CD4-positive, CD25-positive, alpha-beta regulatory T cell (primary cell): ENCODE data around the gene CYP27A1. TPM values are rescaled to one million over a fixed set of nuclear protein-coding genes. Genes with fewer than 3 reads are reported as not detected.
"Not testable (repeated sequence)": the region's sequence is repeated elsewhere in the genome, so short reads cannot be mapped to it uniquely, and the experiment has no call there.

Experiments
- ATAC-seq, 2 donors: fragments of 150-1000 bp; cut with Tn5 transposase; one replicate each; pipeline ENCODE4 v1.10.0; 2021; ENCODE audit warnings: low read depth in 2 of 2, moderate number of reproducible peaks in 2 of 2, moderate library complexity in 1 of 2
- DNase-seq, 3 donors: peaks; one replicate each; pipeline versions ENCODE4 v3.0.0 to v3.0.0-alpha.2; 2012 to 2022; ENCODE audit warnings: mixed read lengths in 1 of 3
- H3K27ac ChIP-seq: one replicate; pipeline ENCODE4 v1.7.0; 2013; ENCODE audit warnings: mild to moderate bottlenecking, low read length; ENCODE audit not compliant: insufficient read depth, poor library complexity, severe bottlenecking
- H3K27me3 ChIP-seq: one replicate; pipeline ENCODE4 v1.7.0; 2013; ENCODE audit warnings: low read length; ENCODE audit not compliant: control insufficient read depth, insufficient read depth
- H3K36me3 ChIP-seq: one replicate; pipeline ENCODE4 v1.7.0; 2013; ENCODE audit warnings: mild to moderate bottlenecking, low read length, moderate library complexity; ENCODE audit not compliant: control insufficient read depth, insufficient read depth
- H3K4me1 ChIP-seq: 2 replicates; pipeline ENCODE4 v1.7.0; 2013; ENCODE audit warnings: mild to moderate bottlenecking, low read length; ENCODE audit not compliant: insufficient read depth, control insufficient read depth, poor library complexity, severe bottlenecking
- H3K4me3 ChIP-seq: one replicate; pipeline ENCODE4 v1.7.0; 2013; ENCODE audit warnings: low read depth, mild to moderate bottlenecking, low read length, moderate library complexity
- H3K9me3 ChIP-seq, 2 experiments: 1 replicate in 1 of 2; 2 replicates in 1 of 2; pipeline ENCODE4 v1.7.0; 2013; ENCODE audit warnings: low read length in 2 of 2, mild to moderate bottlenecking in 1 of 2, moderate library complexity in 1 of 2; ENCODE audit not compliant: control insufficient read depth in 2 of 2
- H3K27ac Mint-ChIP-seq, 3 donors: one replicate each; pipeline ENCODE4 v1.8.0; 2020 to 2022; ENCODE audit warnings: mild to moderate bottlenecking in 3 of 3, mixed read lengths in 3 of 3, moderate library complexity in 2 of 3
- H3K27me3 Mint-ChIP-seq: one replicate; pipeline ENCODE4 v1.8.0; 2022; ENCODE audit warnings: mild to moderate bottlenecking, mixed read lengths
- H3K36me3 Mint-ChIP-seq: one replicate; pipeline ENCODE4 v1.8.0; 2020; ENCODE audit warnings: mixed read lengths
- H3K4me1 Mint-ChIP-seq, 4 donors: one replicate each; pipeline ENCODE4 v1.8.0; 2020 to 2022; ENCODE audit warnings: mixed read lengths in 4 of 4, mild to moderate bottlenecking in 1 of 4
- H3K4me3 Mint-ChIP-seq, 4 donors: one replicate each; pipeline ENCODE4 v1.8.0; 2020 to 2022; ENCODE audit warnings: mild to moderate bottlenecking in 4 of 4, mixed read lengths in 4 of 4, moderate library complexity in 3 of 4
- H3K9me3 Mint-ChIP-seq, 7 donors: one replicate each; pipeline ENCODE4 v1.8.0; 2020 to 2022; ENCODE audit warnings: mixed read lengths in 7 of 7, mild to moderate bottlenecking in 3 of 7, moderate library complexity in 2 of 7
- polyA plus RNA-seq, 4 donors: library from polyadenylated mRNA; unstranded; fragments of 300-500 nt; fragmentation: Illumina TruSeq; gene quantifications; one replicate each; pipeline ENCODE4 v1.2.3, GENCODE V29; 2021
- total RNA-seq: library from RNA; stranded (reverse); gene quantifications from one replicate; pipeline ENCODE4 v1.2.3, GENCODE V29; 2022

CYP27A1 gene
- total and polyA plus RNA-seq, 5 donors from 2014 or later: 0.13 TPM; not detected in 4

- ATAC-seq: no peak
- Histone ChIP-seq H3K9me3 (peaks cover 10 to 13% of the 10 kb centered on the region in 2 experiments), H3K27me3 (peaks cover 22% of the 10 kb centered on the region), H3K4me1 (no peaks in the 10 kb centered on the region), H3K4me3 (no peak overlapping the region), H3K36me3 (no peaks in the 10 kb centered on the region), H3K27ac (no peak overlapping the region)
- Mint-ChIP-seq H3K27ac (no peak overlapping the region), H3K9me3 (peaks cover 0 to 10% (median 4%) of the 10 kb centered on the region in 7 donors), H3K4me1 (no peaks in the 10 kb centered on the region), H3K4me3 (no peak overlapping the region), H3K36me3 (no peaks in the 10 kb centered on the region), H3K27me3 (peaks cover 47% of the 10 kb centered on the region)
- no peak for DNase-seq
These were observed 52.7 kb downstream of the CYP27A1 start for GRCh38 chr2:218834685-218835084.

GRCh38 chr2:218837495-218837894 lies 55.5 kb downstream of the CYP27A1 start:
- DNase-seq: no peak
- Histone ChIP-seq H3K27me3 (peaks cover 23% of the 10 kb centered on the region), H3K9me3 (peaks cover 10 to 13% of the 10 kb centered on the region in 2 experiments), H3K4me3 (no peak overlapping the region), H3K27ac (no peak overlapping the region), H3K36me3 (no peaks in the 10 kb centered on the region), H3K4me1 (no peaks in the 10 kb centered on the region)
- H3K9me3 Mint-ChIP-seq: peaks cover 0 to 10% (median 4%) of the 10 kb centered on the region in 7 donors
- peaks cover 67% of the 10 kb centered on the region for H3K27me3 Mint-ChIP-seq
- H3K4me1 Mint-ChIP-seq: no peaks in the 10 kb centered on the region
- no peaks in the 10 kb centered on the region for H3K36me3 Mint-ChIP-seq
- no peak for ATAC-seq
- H3K27ac Mint-ChIP-seq: no peak overlapping the region
- H3K4me3 Mint-ChIP-seq: no peak overlapping the region

GRCh38 chr2:218839430-218839829 lies 57.5 kb downstream of the CYP27A1 start:
- Mint-ChIP-seq H3K9me3 (peaks cover 0 to 11% (median 4%) of the 10 kb centered on the region in 7 donors), H3K4me1 (no peaks in the 10 kb centered on the region), H3K36me3 (no peaks in the 10 kb centered on the region), H3K4me3 (no peak overlapping the region), H3K27ac (no peak overlapping the region), H3K27me3 (peaks cover 68% of the 10 kb centered on the region)
- no peak overlapping the region for H3K27ac ChIP-seq
- DNase-seq: no peak
- no peaks in the 10 kb centered on the region for H3K36me3 ChIP-seq
- no peaks in the 10 kb centered on the region for H3K4me1 ChIP-seq
- peaks cover 23% of the 10 kb centered on the region for H3K27me3 ChIP-seq
- no peak for ATAC-seq
- no peak overlapping the region for H3K4me3 ChIP-seq
- H3K9me3 ChIP-seq: peaks cover 10 to 13% of the 10 kb centered on the region in 2 experiments

- DNase-seq (no peak), ATAC-seq (no peak)
- Histone ChIP-seq H3K27me3 (peaks cover 23% of the 10 kb centered on the region), H3K27ac (no peak overlapping the region), H3K9me3 (peaks cover 10 to 13% of the 10 kb centered on the region in 2 experiments), H3K36me3 (no peaks in the 10 kb centered on the region), H3K4me1 (no peaks in the 10 kb centered on the region), H3K4me3 (no peak overlapping the region)
- Mint-ChIP-seq H3K27me3 (peaks cover 65% of the 10 kb centered on the region), H3K9me3 (peaks cover 0 to 12% (median 4%) of the 10 kb centered on the region in 7 donors), H3K4me3 (no peak overlapping the region), H3K4me1 (no peaks in the 10 kb centered on the region), H3K36me3 (no peaks in the 10 kb centered on the region), H3K27ac (peak overlapping the region in 1 of 3 donors; percentile 24)
These were observed 57.9 kb downstream of the CYP27A1 start for GRCh38 chr2:218839888-218840287.

GRCh38 chr2:218844334-218844733 lies 62.4 kb downstream of the CYP27A1 start:
- not testable (repeated sequence) for H3K4me3 Mint-ChIP-seq, H3K36me3 ChIP-seq, H3K9me3 ChIP-seq, ATAC-seq, H3K4me1 Mint-ChIP-seq, H3K27ac ChIP-seq, H3K4me3 ChIP-seq, DNase-seq, H3K4me1 ChIP-seq, H3K36me3 Mint-ChIP-seq, H3K9me3 Mint-ChIP-seq, H3K27me3 ChIP-seq, H3K27ac Mint-ChIP-seq
- H3K27me3 Mint-ChIP-seq: peaks cover 50% of the 10 kb centered on the region

GRCh38 chr2:218846963-218847362 lies 65.0 kb downstream of the CYP27A1 start:
- H3K4me1 ChIP-seq: not testable (repeated sequence)

GRCh38 chr2:218849721-218850120 lies 67.8 kb downstream of the CYP27A1 start:
- no peaks in the 10 kb centered on the region for H3K4me1 ChIP-seq
- no peaks in the 10 kb centered on the region for H3K9me3 ChIP-seq
- Mint-ChIP-seq H3K4me1 (peaks cover 0 to 5% (median 2%) of the 10 kb centered on the region in 4 donors), H3K36me3 (no peaks in the 10 kb centered on the region), H3K4me3 (no peak overlapping the region), H3K27ac (no peak overlapping the region), H3K9me3 (no peaks in the 10 kb centered on the region), H3K27me3 (peaks cover 41% of the 10 kb centered on the region)
- H3K4me3 ChIP-seq: no peak overlapping the region
- H3K27me3 ChIP-seq: peaks cover 11% of the 10 kb centered on the region
- no peak overlapping the region for H3K27ac ChIP-seq
- DNase-seq (no peak), ATAC-seq (no peak)
- H3K36me3 ChIP-seq: no peaks in the 10 kb centered on the region

More at GRCh38 chr2:218846963-218847362, 65.0 kb downstream of the CYP27A1 start:
- not testable (repeated sequence) for H3K36me3 Mint-ChIP-seq, H3K9me3 ChIP-seq, H3K4me1 Mint-ChIP-seq, H3K27ac ChIP-seq, H3K4me3 Mint-ChIP-seq, H3K27me3 ChIP-seq, H3K27ac Mint-ChIP-seq, H3K4me3 ChIP-seq, DNase-seq, H3K9me3 Mint-ChIP-seq, ATAC-seq, H3K36me3 ChIP-seq
- H3K27me3 Mint-ChIP-seq: peaks cover 40% of the 10 kb centered on the region

- no peak for ATAC-seq
- Histone ChIP-seq H3K27ac (no peak overlapping the region), H3K27me3 (peaks cover 15% of the 10 kb centered on the region), H3K9me3 (no peaks in the 10 kb centered on the region), H3K36me3 (no peaks in the 10 kb centered on the region), H3K4me3 (no peak overlapping the region), H3K4me1 (no peaks in the 10 kb centered on the region)
- Mint-ChIP-seq H3K27ac (peak overlapping the region in 1 of 3 donors; percentile 38), H3K36me3 (no peaks in the 10 kb centered on the region), H3K4me1 (peaks cover 0 to 5% (median 2%) of the 10 kb centered on the region in 4 donors), H3K4me3 (no peak overlapping the region), H3K9me3 (peaks cover 0 to 2% (median 0%) of the 10 kb centered on the region in 7 donors), H3K27me3 (peaks cover 52% of the 10 kb centered on the region)
- DNase-seq: no peak
These were observed 68.8 kb downstream of the CYP27A1 start for GRCh38 chr2:218850796-218851195.
